ENCODE data around the gene ATP8B4. TPM values are rescaled to one million over a fixed set of nuclear protein-coding genes. Genes with fewer than 3 reads are reported as not detected.

Gene ATP8B4
- total and polyA plus RNA-seq, 2 donors (not counting 1 experiment from before 2014, with no cell fraction given), result 0.42 TPM; not detected in 1

DNA sequence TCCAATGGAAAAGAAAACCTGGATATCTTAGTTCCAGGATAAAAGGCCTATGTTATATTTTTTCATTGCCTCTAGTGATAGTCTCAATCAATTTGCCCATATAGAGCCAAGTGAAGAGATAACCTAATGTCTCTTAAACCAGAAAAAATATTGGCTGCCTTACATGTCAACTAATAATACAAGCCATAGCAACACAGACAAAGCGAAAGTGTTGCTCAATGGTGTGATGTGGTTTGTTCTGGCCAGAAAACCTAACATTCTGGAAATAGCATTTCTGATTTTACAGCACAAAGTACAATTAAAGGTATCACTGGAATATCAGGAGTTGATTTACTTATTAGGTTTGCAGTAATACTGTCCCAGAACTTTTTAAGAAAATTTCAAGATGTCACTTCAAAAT lies 101.5 kb downstream of the ATP8B4 start:
- Histone ChIP-seq H3K4me2 (replicated peaks; ENCODE audit: low read depth, low read length, poor library complexity, severe bottlenecking) (no peak overlapping the region), H4K20me1 (ENCODE audit: control insufficient read depth, insufficient read depth, low read length, poor library complexity, severe bottlenecking) (no peaks in the 10 kb centered on the region), H3K27me3 (replicated peaks in 1 of 4; ENCODE audit: control extremely low read depth in 1 of 4, control insufficient read depth in 3 of 4, insufficient read depth in 4 of 4, low read length in 3 of 4) (no peaks in the 10 kb centered on the region), H2AFZ (ENCODE audit: insufficient read depth, low read depth, low read length, poor library complexity, severe bottlenecking) (no peak overlapping the region), H3K27ac (ENCODE audit: low read length in 2 of 2) (no peak overlapping the region), H3K79me2 (ENCODE audit: control insufficient read depth, insufficient read depth, low read length) (no peaks in the 10 kb centered on the region), H3K9ac (ENCODE audit: low read length) (no peak overlapping the region), H3K36me3 (replicated peaks in 1 of 2; ENCODE audit: control extremely low read depth in 1 of 2, control insufficient read depth in 1 of 2, extremely low read depth in 1 of 2, insufficient read depth in 2 of 2, low read length in 1 of 2) (no peaks in the 10 kb centered on the region), H3K9me3 (ENCODE audit: control extremely low read depth in 1 of 3, control insufficient read depth in 2 of 3, insufficient read depth in 1 of 3, low read length in 2 of 3) (no peaks in the 10 kb centered on the region), H3K4me1 (ENCODE audit: control insufficient read depth in 2 of 2, insufficient read depth in 2 of 2, low read length in 2 of 2) (no peaks in the 10 kb centered on the region), H3K4me3 (ENCODE audit: control extremely low read depth in 1 of 5, extremely low read depth in 1 of 5, insufficient read depth in 1 of 5, low read depth in 2 of 5, low read length in 4 of 5) (no peak overlapping the region)
- ATAC-seq (ENCODE audit: low read depth) (no peak), DNase-seq (no peak)
- Mint-ChIP-seq H3K27me3 (peaks cover 11% of the 10 kb centered on the region), H3K4me1 (no peaks in the 10 kb centered on the region), H3K4me3 (no peak overlapping the region), H3K27ac (no peak overlapping the region), H3K9me3 (ENCODE audit: insufficient read depth) (no peaks in the 10 kb centered on the region)
- CTCF ChIA-PET, result no interaction called here
- TF ChIP-seq EZH2 (IDR thresholded peaks at IDR 0.05; ENCODE audit: borderline replicate concordance, insufficient read depth, low read depth, low read length, poor library complexity, severe bottlenecking), result no peak
- TF ChIP-seq CTCF (IDR thresholded peaks at IDR 0.05), result no peak
- POLR2A ChIA-PET, result no interaction called here
- WGBS (ENCODE audit: insufficient coverage), result no CpG with 5 or more reads among the region's 1 CpG
- intact Hi-C loops (cut with micrococcal nuclease), result no loop called here

DNA sequence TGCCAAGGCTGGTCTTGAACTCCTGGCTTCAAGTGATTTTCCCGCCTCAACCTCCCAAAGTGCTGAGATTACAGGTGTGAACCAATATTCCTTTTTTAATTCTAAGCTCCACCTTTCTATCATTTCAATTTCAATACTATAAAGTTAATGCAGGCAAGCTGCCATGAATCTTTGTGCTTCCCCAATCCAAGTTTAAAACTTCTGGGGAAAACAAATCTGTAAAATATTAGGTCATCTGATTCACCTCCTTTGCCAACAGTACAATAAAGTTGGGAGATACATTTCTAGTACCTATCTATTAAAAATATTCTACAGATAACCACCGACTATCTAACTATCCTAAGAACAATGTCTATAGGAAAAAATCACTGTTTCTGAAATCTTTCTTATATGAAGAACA lies 102.1 kb downstream of the ATP8B4 start:
- Mint-ChIP-seq H3K27ac (no peak overlapping the region), H3K9me3 (ENCODE audit: insufficient read depth) (no peaks in the 10 kb centered on the region), H3K4me3 (no peak overlapping the region), H3K4me1 (no peaks in the 10 kb centered on the region), H3K27me3 (peaks cover 11% of the 10 kb centered on the region)
- no peaks in the 10 kb centered on the region for H3K4me1 ChIP-seq (ENCODE audit: control insufficient read depth in 2 of 2, insufficient read depth in 2 of 2, low read length in 2 of 2)
- no peak overlapping the region for H3K27ac ChIP-seq (ENCODE audit: low read length in 2 of 2)
- WGBS (ENCODE audit: insufficient coverage), result 100% methylated on average over 1 of the region's 2 CpGs
- no peak overlapping the region for H3K4me2 ChIP-seq (replicated peaks; ENCODE audit: low read depth, low read length, poor library complexity, severe bottlenecking)
- H4K20me1 ChIP-seq (ENCODE audit: control insufficient read depth, insufficient read depth, low read length, poor library complexity, severe bottlenecking), result no peaks in the 10 kb centered on the region
- ATAC-seq (ENCODE audit: low read depth), result no peak
- H2AFZ ChIP-seq (ENCODE audit: insufficient read depth, low read depth, low read length, poor library complexity, severe bottlenecking), result no peak overlapping the region
- no peak for DNase-seq
- H3K27me3 ChIP-seq (replicated peaks in 1 of 4; ENCODE audit: control extremely low read depth in 1 of 4, control insufficient read depth in 3 of 4, insufficient read depth in 4 of 4, low read length in 3 of 4), result no peaks in the 10 kb centered on the region
- H3K9ac ChIP-seq (ENCODE audit: low read length), result no peak overlapping the region
- intact Hi-C loops (cut with micrococcal nuclease), result no loop called here
- no peaks in the 10 kb centered on the region for H3K9me3 ChIP-seq (ENCODE audit: control extremely low read depth in 1 of 3, control insufficient read depth in 2 of 3, insufficient read depth in 1 of 3, low read length in 2 of 3)
- ChIA-PET CTCF (interaction anchor here (1.0 kb wide), 1 partner anchor 13 kb away, joined by 3 read pairs; no protein-coding TSS in a partner anchor), POLR2A (no interaction called here)
- no peaks in the 10 kb centered on the region for H3K79me2 ChIP-seq (ENCODE audit: control insufficient read depth, insufficient read depth, low read length)
- TF ChIP-seq CTCF (IDR thresholded peaks at IDR 0.05) (no peak), EZH2 (IDR thresholded peaks at IDR 0.05; ENCODE audit: borderline replicate concordance, insufficient read depth, low read depth, low read length, poor library complexity, severe bottlenecking) (no peak)
- H3K36me3 ChIP-seq (replicated peaks in 1 of 2; ENCODE audit: control extremely low read depth in 1 of 2, control insufficient read depth in 1 of 2, extremely low read depth in 1 of 2, insufficient read depth in 2 of 2, low read length in 1 of 2), result no peaks in the 10 kb centered on the region
- H3K4me3 ChIP-seq (ENCODE audit: control extremely low read depth in 1 of 5, extremely low read depth in 1 of 5, insufficient read depth in 1 of 5, low read depth in 2 of 5, low read length in 4 of 5), result no peak overlapping the region

Data from B cell (primary cell).